HCT116 (cell line): ENCODE data around the gene PAXIP1. TPM values are rescaled to one million over a fixed set of nuclear protein-coding genes. Genes with fewer than 3 reads are reported as not detected.

Experiments used
- ATAC-seq: fragments of 200-7000 bp; cut with Tn5 transposase; 2 replicates; pipeline ENCODE4 v1.9.1; 2020; ENCODE audit warnings: mild to moderate bottlenecking, moderate library complexity
- BruUV-seq: library from RNA; stranded (reverse); fragments of 400-500 nt; replicated peaks from 2 replicates; lab custom pipeline; 2021; lab: Mats Ljungman, UMichigan
- CTCF ChIA-PET: fragments of 300-600 bp; sonication (Branson Sonifier 250); formaldehyde crosslinking; loops from one replicate; lab custom pipeline; 2021; ENCODE audit warnings: antibody characterized with exemption; lab: Charles Lee
- POLR2A ChIA-PET: fragments of 300-600, 350-600 bp; sonication (Branson Sonifier 250); formaldehyde crosslinking; loops from one replicate; lab custom pipeline; 2021; ENCODE audit warnings: antibody characterized with exemption; lab: Charles Lee
- RAD21 ChIA-PET, 2 experiments: fragments of 300-600 bp; sonication (Branson Sonifier 250); formaldehyde crosslinking; loops; one replicate each; lab custom pipeline; 2023; ENCODE audit warnings: low total read pairs in 2 of 2; ENCODE audit not compliant: uncharacterized antibody in 2 of 2, unreplicated experiment in 2 of 2, low non-redundant PET in 1 of 2; lab: Charles Lee
- DNase-seq: peaks from one replicate; pipeline ENCODE4 v3.0.0-alpha.2; 2010; ENCODE audit warnings: low read depth, low spot score
- H2AFZ ChIP-seq: fragments of 200-600 bp; shearing (Covaris generic), sonication (generic); 2 replicates; pipeline ENCODE4 v1.6.1; 2017; ENCODE audit warnings: low read depth, mixed run types, mixed read lengths, antibody characterized with exemption, low read length; ENCODE audit not compliant: poor library complexity, severe bottlenecking
- H3K27ac ChIP-seq: 2 replicates; pipeline ENCODE4 v1.5.1; 2012; ENCODE audit warnings: low read depth, low read length
- H3K27me3 ChIP-seq: fragments of 200-600 bp; sonication (generic); 2 replicates; pipeline ENCODE4 v1.6.1; 2016; ENCODE audit warnings: mixed run types, low read length, mixed read lengths; ENCODE audit not compliant: insufficient read depth
- H3K36me3 ChIP-seq, 2 experiments: fragments of 200-500 bp in 1 of 2; fragments of 200-600 bp in 1 of 2; sonication (Bioruptor generic) in 1 of 2; sonication (generic) in 1 of 2; 2 replicates each; pipeline versions ENCODE4 v1.5.1 to v1.6.1; 2014 to 2016; ENCODE audit warnings: low read length in 2 of 2, inconsistent platforms in 1 of 2, mixed read lengths in 1 of 2, mixed run types in 1 of 2; ENCODE audit not compliant: insufficient read depth in 2 of 2, control insufficient read depth in 1 of 2
- H3K4me1 ChIP-seq, 2 experiments: fragments of 200-600 bp in 1 of 2; sonication (generic) in 1 of 2; 2 replicates each; pipeline versions ENCODE4 v1.5.1 to v1.6.1; 2012 to 2017; ENCODE audit warnings: low read length in 2 of 2, inconsistent platforms in 1 of 2, mild to moderate bottlenecking in 1 of 2, mixed read lengths in 1 of 2, mixed run types in 1 of 2, moderate library complexity in 1 of 2; ENCODE audit not compliant: insufficient read depth in 2 of 2, control insufficient read depth in 1 of 2
- H3K4me2 ChIP-seq: fragments of 200-600 bp; sonication (generic); 2 replicates; pipeline ENCODE4 v1.6.1; 2017; ENCODE audit warnings: mixed run types, low read length, mixed read lengths
- H3K4me3 ChIP-seq, 2 experiments: fragments of 200-600 bp in 1 of 2; sonication (generic) in 1 of 2; replicated peaks in 1 of 2; 2 replicates each; pipeline ENCODE4 v1.5.1; 2011 to 2016; ENCODE audit warnings: low read length in 2 of 2, control low read depth in 1 of 2, low read depth in 1 of 2, mild to moderate bottlenecking in 1 of 2, mixed read lengths in 1 of 2, mixed run types in 1 of 2
- H3K79me2 ChIP-seq: fragments of 200-600 bp; sonication (generic); 2 replicates; pipeline ENCODE4 v1.6.1; 2017; ENCODE audit warnings: mild to moderate bottlenecking, mixed run types, low read length, moderate library complexity, mixed read lengths; ENCODE audit not compliant: insufficient read depth
- H3K9ac ChIP-seq: fragments of 200-600 bp; sonication (generic); 2 replicates; pipeline ENCODE4 v1.6.1; 2016; ENCODE audit warnings: low read length, mixed read lengths
- H3K9me2 ChIP-seq: fragments of 200-600 bp; sonication (generic), shearing (Covaris generic); 2 replicates; pipeline ENCODE4 v1.6.1; 2017; ENCODE audit warnings: mixed run types, mild to moderate bottlenecking, moderate library complexity; ENCODE audit not compliant: insufficient read depth
- H3K9me3 ChIP-seq, 2 experiments: fragments of 200-500 bp in 1 of 2; fragments of 200-600 bp in 1 of 2; sonication (Bioruptor generic) in 1 of 2; sonication (generic) in 1 of 2; 2 replicates each; pipeline ENCODE4 v1.6.1; 2014 to 2017; ENCODE audit warnings: low read length in 2 of 2, mixed read lengths in 2 of 2, inconsistent platforms in 1 of 2, low read depth in 1 of 2, mild to moderate bottlenecking in 1 of 2, mixed run types in 1 of 2, moderate library complexity in 1 of 2; ENCODE audit not compliant: control insufficient read depth in 1 of 2, insufficient read depth in 1 of 2
- H4K20me1 ChIP-seq: fragments of 200-600 bp; sonication (generic), shearing (Covaris generic); 2 replicates; pipeline ENCODE4 v1.6.1; 2017; ENCODE audit warnings: mixed run types, mild to moderate bottlenecking, moderate library complexity; ENCODE audit not compliant: insufficient read depth
- CBX3 ChIP-seq: IDR thresholded peaks from 2 replicates; pipeline ENCODE4 v1.6.1; 2012; ENCODE audit warnings: low read depth
- CEBPB ChIP-seq: IDR thresholded peaks from 2 replicates; pipeline ENCODE4 v1.6.1; 2012; ENCODE audit warnings: low read depth
- EGR1 ChIP-seq: IDR thresholded peaks from 2 replicates; pipeline ENCODE4 v1.6.1; 2012; ENCODE audit warnings: low read depth
- ELF1 ChIP-seq: IDR thresholded peaks from 2 replicates; pipeline ENCODE4 v1.6.1; 2012; ENCODE audit warnings: low read depth, borderline replicate concordance
- EZH2 ChIP-seq: fragments of 200-600 bp; sonication (generic); IDR thresholded peaks from 2 replicates; pipeline ENCODE4 v1.6.1; 2017; ENCODE audit warnings: antibody characterized with exemption, mixed run types
- EZH2phosphoT487 ChIP-seq: fragments of 200-600 bp; IDR thresholded peaks from 2 replicates; pipeline ENCODE4 v1.6.1; 2018; ENCODE audit warnings: antibody characterized with exemption, borderline replicate concordance
- FOSL1 ChIP-seq: IDR thresholded peaks from 2 replicates; pipeline ENCODE4 v1.6.1; 2012; ENCODE audit warnings: low read depth
- JUND ChIP-seq: IDR thresholded peaks from 2 replicates; pipeline ENCODE4 v1.6.1; 2012
- POLR2A ChIP-seq: IDR thresholded peaks from 2 replicates; pipeline ENCODE4 v1.7.0; 2011; ENCODE audit warnings: borderline replicate concordance; ENCODE audit not compliant: insufficient read depth, insufficient read length; ENCODE audit errors: extremely low read depth
- POLR2AphosphoS5 ChIP-seq: IDR thresholded peaks from 2 replicates; pipeline ENCODE4 v1.6.1; 2011; ENCODE audit warnings: mild to moderate bottlenecking, low read depth, low read length, moderate library complexity
- RAD21 ChIP-seq: IDR thresholded peaks from 2 replicates; pipeline ENCODE4 v1.6.1; 2012; ENCODE audit warnings: low read depth, mild to moderate bottlenecking
- SIN3A ChIP-seq: IDR thresholded peaks from 2 replicates; pipeline ENCODE4 v1.6.1; 2012; ENCODE audit warnings: low read depth
- SP1 ChIP-seq: IDR thresholded peaks from 2 replicates; pipeline ENCODE4 v1.6.1; 2012; ENCODE audit warnings: low read depth
- SRF ChIP-seq: IDR thresholded peaks from 2 replicates; pipeline ENCODE4 v1.6.1; 2012; ENCODE audit warnings: low read depth
- YY1 ChIP-seq: IDR thresholded peaks from 2 replicates; pipeline ENCODE4 v1.6.1; 2011; ENCODE audit warnings: low read length, low read depth, moderate library complexity, mild to moderate bottlenecking; ENCODE audit not compliant: insufficient replicate concordance; ENCODE audit errors: extremely low read depth
- ZNF274 ChIP-seq: fragments of 200-500 bp; sonication (Bioruptor generic); IDR thresholded peaks from 2 replicates; pipeline ENCODE4 v1.6.1; 2014; ENCODE audit warnings: mild to moderate bottlenecking, low read depth, low read length, inconsistent platforms
- intact Hi-C: fragments of 100-400 bp; cut with micrococcal nuclease; formaldehyde crosslinking; loops from 2 replicates; pipeline ENCODE4 v1.10.0; 2022
- total RNA-seq: library from RNA; stranded (reverse); gene quantifications from one replicate; pipeline ENCODE4 v1.2.1, GENCODE V29; 2021; ENCODE audit not compliant: unreplicated experiment
- TF ChIP-seq, protein P1 (sequence below): IDR thresholded peaks from 2 replicates; pipeline ENCODE4 v1.6.1; 2012
- TF ChIP-seq, protein P2 (sequence below): IDR thresholded peaks from 2 replicates; pipeline ENCODE4 v1.6.1; 2011; ENCODE audit warnings: mild to moderate bottlenecking, low read length, moderate library complexity; ENCODE audit not compliant: insufficient replicate concordance; ENCODE audit errors: extremely low read depth
- TF ChIP-seq, protein P3 (sequence below), 3 experiments: fragments of 200-600 bp in 1 of 3; sonication (generic) in 1 of 3; IDR thresholded peaks in 2 of 3; conservative IDR thresholded peaks in 1 of 3; 2 replicates each; pipeline ENCODE4 v1.5.1; 2012 to 2017; ENCODE audit warnings: low read depth in 2 of 3, low read length in 2 of 3, antibody characterized with exemption in 1 of 3, borderline replicate concordance in 1 of 3, control low read depth in 1 of 3, mild to moderate bottlenecking in 1 of 3, mixed read lengths in 1 of 3, mixed run types in 1 of 3, moderate library complexity in 1 of 3; ENCODE audit not compliant: insufficient read depth in 1 of 3

Gene PAXIP1
- total RNA-seq, 1 experiment from 2014 or later, result 20.4 TPM

DNA sequence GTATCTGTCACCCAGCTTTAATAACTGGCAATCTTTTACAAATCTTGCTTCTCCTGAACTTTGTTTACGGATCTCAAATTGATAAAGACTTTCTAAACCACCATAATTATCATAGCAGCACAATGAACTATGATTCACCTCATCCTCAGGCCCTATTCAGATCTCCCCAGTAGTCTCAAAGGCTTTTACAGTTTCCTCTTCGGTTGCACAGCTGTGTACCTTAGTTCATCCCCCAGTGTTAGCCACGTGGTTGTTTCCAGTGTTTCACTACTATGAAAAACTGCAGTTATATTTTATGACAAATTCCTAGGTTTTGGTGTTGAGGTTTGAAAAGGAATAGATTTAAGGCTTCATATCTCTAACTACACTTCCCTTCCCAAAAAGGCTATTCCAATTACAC, 24.9 kb downstream of the PAXIP1 start:
- ChIA-PET POLR2A (no interaction called here), CTCF (interaction anchor here (1.0 kb wide), 1 partner anchor 50 kb away, joined by 3 read pairs; no protein-coding TSS in a partner anchor), RAD21 (no interaction called here)
- no peak for ATAC-seq
- Histone ChIP-seq H3K9me2 (no peaks in the 10 kb centered on the region), H3K27ac (no peak overlapping the region), H3K79me2 (peaks cover 40% of the 10 kb centered on the region; the same call in 1 of the 2 replicates), H2AFZ (no peak overlapping the region), H3K4me2 (no peak overlapping the region), H3K36me3 (peaks cover 6 to 23% of the 10 kb centered on the region in 2 experiments; a peak in 3 of 4 replicates), H3K4me1 (no peaks in the 10 kb centered on the region), H3K27me3 (no peaks in the 10 kb centered on the region), H4K20me1 (no peaks in the 10 kb centered on the region), H3K4me3 (no peak overlapping the region), H3K9ac (no peak overlapping the region), H3K9me3 (no peaks in the 10 kb centered on the region)
- TF ChIP-seq EZH2 (no peak), POLR2A (no peak), CBX3 (no peak)
- DNase-seq, result no peak
- intact Hi-C loops, result no loop called here
- BruUV-seq, result no TSS peak

DNA sequence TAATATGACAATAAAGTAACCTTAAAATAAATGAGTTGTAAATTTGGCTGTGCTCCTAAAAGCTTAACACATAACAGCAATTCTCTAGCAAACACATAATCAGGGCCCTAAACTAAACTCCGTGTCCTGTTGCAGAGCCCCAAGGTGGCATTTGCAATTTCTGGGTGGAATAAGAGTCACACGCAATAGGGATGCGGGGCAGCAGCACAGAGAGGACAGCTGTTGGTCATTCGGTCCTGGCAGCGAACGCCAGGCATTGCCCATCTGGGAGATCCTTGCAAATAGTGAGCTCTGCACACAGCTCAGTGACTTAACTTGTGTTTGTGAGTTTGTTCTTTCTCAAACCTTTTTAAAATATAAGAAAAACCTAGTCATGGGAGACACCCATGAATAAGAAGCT, 25.7 kb downstream of the PAXIP1 start:
- no peak for DNase-seq
- no peak overlapping the region for H3K4me2 ChIP-seq
- no peak overlapping the region for H3K9ac ChIP-seq
- no TSS peak for BruUV-seq
- RAD21 ChIA-PET, result no interaction called here
- no peak overlapping the region for H3K27ac ChIP-seq
- H3K4me1 ChIP-seq, result no peaks in the 10 kb centered on the region
- H3K9me3 ChIP-seq, result no peaks in the 10 kb centered on the region
- peaks cover 46% of the 10 kb centered on the region; the same call in 1 of the 2 replicates for H3K79me2 ChIP-seq
- intact Hi-C loops, result no loop called here
- H3K36me3 ChIP-seq, result peaks cover 6 to 23% of the 10 kb centered on the region in 2 experiments; a peak in 2 of 4 replicates
- H3K27me3 ChIP-seq, result no peaks in the 10 kb centered on the region
- H4K20me1 ChIP-seq, result no peaks in the 10 kb centered on the region
- no peaks in the 10 kb centered on the region for H3K9me2 ChIP-seq
- POLR2A ChIA-PET, result no interaction called here
- no peak for ATAC-seq
- TF ChIP-seq EZH2phosphoT487 (no peak), FOSL1 (no peak), SIN3A (no peak), SP1 (no peak), RAD21 (no peak), YY1 (no peak), ELF1 (no peak), ZNF274 (no peak), POLR2AphosphoS5 (no peak), JUND (no peak), EGR1 (no peak), EZH2 (no peak), SRF (no peak), CEBPB (no peak)
- TF ChIP-seq, protein P1, sequence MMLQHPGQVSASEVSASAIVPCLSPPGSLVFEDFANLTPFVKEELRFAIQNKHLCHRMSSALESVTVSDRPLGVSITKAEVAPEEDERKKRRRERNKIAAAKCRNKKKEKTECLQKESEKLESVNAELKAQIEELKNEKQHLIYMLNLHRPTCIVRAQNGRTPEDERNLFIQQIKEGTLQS, result no peak
- TF ChIP-seq, protein P2, sequence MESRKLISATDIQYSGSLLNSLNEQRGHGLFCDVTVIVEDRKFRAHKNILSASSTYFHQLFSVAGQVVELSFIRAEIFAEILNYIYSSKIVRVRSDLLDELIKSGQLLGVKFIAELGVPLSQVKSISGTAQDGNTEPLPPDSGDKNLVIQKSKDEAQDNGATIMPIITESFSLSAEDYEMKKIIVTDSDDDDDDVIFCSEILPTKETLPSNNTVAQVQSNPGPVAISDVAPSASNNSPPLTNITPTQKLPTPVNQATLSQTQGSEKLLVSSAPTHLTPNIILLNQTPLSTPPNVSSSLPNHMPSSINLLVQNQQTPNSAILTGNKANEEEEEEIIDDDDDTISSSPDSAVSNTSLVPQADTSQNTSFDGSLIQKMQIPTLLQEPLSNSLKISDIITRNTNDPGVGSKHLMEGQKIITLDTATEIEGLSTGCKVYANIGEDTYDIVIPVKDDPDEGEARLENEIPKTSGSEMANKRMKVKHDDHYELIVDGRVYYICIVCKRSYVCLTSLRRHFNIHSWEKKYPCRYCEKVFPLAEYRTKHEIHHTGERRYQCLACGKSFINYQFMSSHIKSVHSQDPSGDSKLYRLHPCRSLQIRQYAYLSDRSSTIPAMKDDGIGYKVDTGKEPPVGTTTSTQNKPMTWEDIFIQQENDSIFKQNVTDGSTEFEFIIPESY, result no peak
- TF ChIP-seq, protein P3, sequence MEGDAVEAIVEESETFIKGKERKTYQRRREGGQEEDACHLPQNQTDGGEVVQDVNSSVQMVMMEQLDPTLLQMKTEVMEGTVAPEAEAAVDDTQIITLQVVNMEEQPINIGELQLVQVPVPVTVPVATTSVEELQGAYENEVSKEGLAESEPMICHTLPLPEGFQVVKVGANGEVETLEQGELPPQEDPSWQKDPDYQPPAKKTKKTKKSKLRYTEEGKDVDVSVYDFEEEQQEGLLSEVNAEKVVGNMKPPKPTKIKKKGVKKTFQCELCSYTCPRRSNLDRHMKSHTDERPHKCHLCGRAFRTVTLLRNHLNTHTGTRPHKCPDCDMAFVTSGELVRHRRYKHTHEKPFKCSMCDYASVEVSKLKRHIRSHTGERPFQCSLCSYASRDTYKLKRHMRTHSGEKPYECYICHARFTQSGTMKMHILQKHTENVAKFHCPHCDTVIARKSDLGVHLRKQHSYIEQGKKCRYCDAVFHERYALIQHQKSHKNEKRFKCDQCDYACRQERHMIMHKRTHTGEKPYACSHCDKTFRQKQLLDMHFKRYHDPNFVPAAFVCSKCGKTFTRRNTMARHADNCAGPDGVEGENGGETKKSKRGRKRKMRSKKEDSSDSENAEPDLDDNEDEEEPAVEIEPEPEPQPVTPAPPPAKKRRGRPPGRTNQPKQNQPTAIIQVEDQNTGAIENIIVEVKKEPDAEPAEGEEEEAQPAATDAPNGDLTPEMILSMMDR (IDR thresholded peaks at IDR 0.05 in 2 of 3, conservative IDR thresholded peaks at IDR 0.05 in 1 of 3; ENCODE audit: borderline replicate concordance in 1 of 3, insufficient read depth in 1 of 3, low read depth in 2 of 3, low read length in 2 of 3), result no peak
- no peak overlapping the region for H3K4me3 ChIP-seq
- CTCF ChIA-PET, result no interaction called here
- no peak overlapping the region for H2AFZ ChIP-seq
